IMR-90 (cell line): Measurements from ENCODE around the gene ABHD6. TPM values are rescaled to one million over a fixed set of nuclear protein-coding genes. Genes with fewer than 3 reads are reported as not detected.
A peak's percentile ranks its signal among the peaks of the same experiment; 100 is the strongest.

Experiments
- ATAC-seq: fragments of 200-7000 bp; cut with Tn5 transposase; 2 replicates; pipeline ENCODE4 v1.9.1; 2020; ENCODE audit warnings: low read depth, mild to moderate bottlenecking, moderate library complexity
- BruUV-seq: library from RNA; stranded (reverse); fragments of 400-500 nt; replicated peaks from 2 replicates; lab custom pipeline; 2021; lab: Mats Ljungman, UMichigan
- CTCF ChIA-PET: fragments of 300-600 bp; formaldehyde crosslinking; extraction: SDS; loops from one replicate; lab custom pipeline; 2021; ENCODE audit warnings: antibody characterized with exemption; lab: Yijun Ruan, JAX
- POLR2A ChIA-PET: fragments of 300-600 bp; sonication (Branson Sonifier 250); formaldehyde crosslinking; loops from one replicate; lab custom pipeline; 2022; ENCODE audit warnings: antibody characterized with exemption; ENCODE audit not compliant: unreplicated experiment; lab: Charles Lee
- DNase-seq: peaks from one replicate; pipeline ENCODE4 v3.0.0; 2013
- H2AFZ ChIP-seq: replicated peaks from 2 replicates; pipeline ENCODE3; 2013; ENCODE audit warnings: low read length, mild to moderate bottlenecking; ENCODE audit not compliant: poor library complexity
- H2AK5ac ChIP-seq: 2 replicates; pipeline ENCODE4 v1.6.1; 2013; ENCODE audit warnings: low read depth, low read length, inconsistent platforms
- H2AK9ac ChIP-seq: replicated peaks from 2 replicates; pipeline ENCODE3; 2013; ENCODE audit warnings: mild to moderate bottlenecking, low read depth, low read length, moderate library complexity; ENCODE audit not compliant: poor library complexity
- H2BK120ac ChIP-seq: 2 replicates; pipeline ENCODE4 v1.6.1; 2013; ENCODE audit warnings: low read depth, low read length, inconsistent platforms
- H2BK15ac ChIP-seq: 3 replicates; pipeline ENCODE4 v1.6.1; 2013; ENCODE audit warnings: low read depth, low read length, inconsistent platforms
- H2BK20ac ChIP-seq: 2 replicates; pipeline ENCODE4 v1.6.1; 2013; ENCODE audit warnings: low read depth, mild to moderate bottlenecking, inconsistent platforms, low read length, moderate library complexity
- H2BK5ac ChIP-seq: 2 replicates; pipeline ENCODE4 v1.6.1; 2013; ENCODE audit warnings: mild to moderate bottlenecking, low read depth, low read length, inconsistent platforms; ENCODE audit not compliant: poor library complexity, severe bottlenecking
- H3K14ac ChIP-seq: replicated peaks from 2 replicates; pipeline ENCODE4 v1.6.1; 2013; ENCODE audit warnings: low read depth, low read length, inconsistent platforms
- H3K18ac ChIP-seq: 2 replicates; pipeline ENCODE4 v1.6.1; 2013; ENCODE audit warnings: low read depth, low read length, control low read depth
- H3K23ac ChIP-seq: 2 replicates; pipeline ENCODE4 v1.6.1; 2013; ENCODE audit warnings: low read depth, low read length, inconsistent platforms
- H3K27ac ChIP-seq: 2 replicates; pipeline ENCODE4 v1.5.1; 2013; ENCODE audit warnings: mild to moderate bottlenecking, control low read depth, low read length; ENCODE audit not compliant: insufficient read depth
- H3K27me3 ChIP-seq: 2 replicates; pipeline ENCODE4 v1.6.1; 2013; ENCODE audit warnings: low read length; ENCODE audit not compliant: control insufficient read depth, insufficient read depth
- H3K36me3 ChIP-seq: 2 replicates; pipeline ENCODE4 v1.6.1; 2013; ENCODE audit warnings: low read length, mixed read lengths; ENCODE audit not compliant: control insufficient read depth, insufficient read depth
- H3K4ac ChIP-seq: 2 replicates; pipeline ENCODE4 v1.6.1; 2013; ENCODE audit warnings: low read depth, low read length, inconsistent platforms
- H3K4me1 ChIP-seq: 2 replicates; pipeline ENCODE4 v1.6.1; 2013; ENCODE audit warnings: low read length, mixed read lengths; ENCODE audit not compliant: control insufficient read depth, insufficient read depth
- H3K4me2 ChIP-seq: 2 replicates; pipeline ENCODE4 v1.6.1; 2013; ENCODE audit warnings: low read depth, mild to moderate bottlenecking, control low read depth, low read length, moderate library complexity
- H3K4me3 ChIP-seq: 2 replicates; pipeline ENCODE4 v1.5.1; 2013; ENCODE audit warnings: low read depth, mild to moderate bottlenecking, control low read depth, low read length, moderate library complexity; ENCODE audit not compliant: insufficient read depth
- H3K56ac ChIP-seq: 2 replicates; pipeline ENCODE4 v1.6.1; 2013; ENCODE audit warnings: low read length, inconsistent platforms; ENCODE audit not compliant: insufficient read depth; ENCODE audit errors: extremely low read depth
- H3K79me1 ChIP-seq, 2 experiments: 2 replicates each; pipeline ENCODE4 v1.6.1; 2013; ENCODE audit warnings: low read length in 2 of 2, inconsistent platforms in 1 of 2, low read depth in 1 of 2
- H3K9ac ChIP-seq: 2 replicates; pipeline ENCODE4 v1.6.1; 2013; ENCODE audit warnings: low read depth, low read length, control low read depth
- H3K9me1 ChIP-seq: 2 replicates; pipeline ENCODE4 v1.6.1; 2013; ENCODE audit warnings: low read length, inconsistent platforms; ENCODE audit not compliant: insufficient read depth
- H3K9me3 ChIP-seq: 2 replicates; pipeline ENCODE4 v1.6.1; 2013; ENCODE audit warnings: low read length; ENCODE audit not compliant: control insufficient read depth, insufficient read depth
- H4K20me1 ChIP-seq: 2 replicates; pipeline ENCODE4 v1.6.1; 2013; ENCODE audit warnings: low read length, inconsistent platforms; ENCODE audit not compliant: insufficient read depth
- H4K5ac ChIP-seq: 2 replicates; pipeline ENCODE4 v1.6.1; 2013; ENCODE audit warnings: mild to moderate bottlenecking, low read depth, low read length, control low read depth
- H4K8ac ChIP-seq, 2 experiments: 2 replicates each; pipeline ENCODE4 v1.6.1; 2013; ENCODE audit warnings: low read depth in 2 of 2, low read length in 2 of 2, control low read depth in 1 of 2, inconsistent platforms in 1 of 2
- H4K91ac ChIP-seq: 2 replicates; pipeline ENCODE4 v1.6.1; 2013; ENCODE audit warnings: low read depth, low read length, inconsistent platforms; ENCODE audit not compliant: insufficient read depth
- BHLHE40 ChIP-seq: fragments of 150-350 bp; IDR thresholded peaks from 2 replicates; pipeline ENCODE4 v1.6.1; 2016; ENCODE audit warnings: mild to moderate bottlenecking, low read depth, low read length
- CEBPB ChIP-seq: IDR thresholded peaks from 2 replicates; pipeline ENCODE4 v1.6.1; 2012; ENCODE audit warnings: low read depth, low read length, improper control_type of control experiment
- CTCF ChIP-seq: conservative IDR thresholded peaks from 2 replicates; pipeline ENCODE4 v1.5.1; 2012; ENCODE audit warnings: mild to moderate bottlenecking, low read depth, low read length, improper control_type of control experiment
- ELK1 ChIP-seq: fragments of 150-350 bp; IDR thresholded peaks from 2 replicates; pipeline ENCODE4 v1.6.1; 2016; ENCODE audit warnings: low read depth, mild to moderate bottlenecking, low read length, moderate library complexity, borderline replicate concordance
- MAFK ChIP-seq: IDR thresholded peaks from 2 replicates; pipeline ENCODE4 v1.6.1; 2012; ENCODE audit warnings: low read depth, low read length, improper control_type of control experiment
- MAZ ChIP-seq: IDR thresholded peaks from 2 replicates; pipeline ENCODE4 v1.6.1; 2012; ENCODE audit warnings: low read depth, mild to moderate bottlenecking, low read length, improper control_type of control experiment, moderate library complexity, borderline replicate concordance
- MXI1 ChIP-seq: IDR thresholded peaks from 2 replicates; pipeline ENCODE4 v1.6.1; 2012; ENCODE audit warnings: low read depth, mild to moderate bottlenecking, low read length, moderate library complexity, borderline replicate concordance
- POLR2A ChIP-seq: IDR thresholded peaks from 2 replicates; pipeline ENCODE4 v1.6.1; 2012; ENCODE audit warnings: mild to moderate bottlenecking, low read depth, low read length
- RAD21 ChIP-seq: IDR thresholded peaks from 2 replicates; pipeline ENCODE4 v1.6.1; 2012; ENCODE audit warnings: low read length, improper control_type of control experiment
- RFX5 ChIP-seq: IDR thresholded peaks from 2 replicates; pipeline ENCODE4 v1.8.0; 2012; ENCODE audit warnings: low read depth, mild to moderate bottlenecking, low read length, moderate library complexity
- SMC3 ChIP-seq: fragments of 150-350 bp; IDR thresholded peaks from 2 replicates; pipeline ENCODE4 v1.6.1; 2016; ENCODE audit warnings: low read depth, mild to moderate bottlenecking, antibody characterized with exemption, low read length, moderate library complexity
- USF2 ChIP-seq: fragments of 150-350 bp; IDR thresholded peaks from 2 replicates; pipeline ENCODE4 v1.6.1; 2017; ENCODE audit warnings: mild to moderate bottlenecking, antibody characterized with exemption, low read length, low read depth
- WGBS, 2 experiments: methylation state at CpG; one replicate each; pipeline versions ENCODE4 v1.1.5 to v1.1.7; 2013; ENCODE audit warnings: missing lambda C conversion rate in 2 of 2; ENCODE audit not compliant: insufficient read length in 1 of 2; ENCODE audit errors: extremely low coverage in 2 of 2; 5-methylcytosine and 5-hydroxymethylcytosine counted together
- dilution Hi-C: fragments of 300-500 bp; cut with HindIII; formaldehyde crosslinking; loops from one replicate; pipeline ENCODE4 v1.14.3; 2018; ENCODE audit warnings: low sequenced_read_pairs; ENCODE audit not compliant: unreplicated experiment
- in situ Hi-C: fragments of 300-500 bp; cut with MboI; formaldehyde crosslinking; loops from 3 replicates; pipeline ENCODE4 v1.14.3; 2019; ENCODE audit warnings: low sequenced_read_pairs, inconsistent platforms, mixed read lengths
- intact Hi-C: fragments of 100-400 bp; cut with micrococcal nuclease; formaldehyde crosslinking; loops from 2 replicates; pipeline ENCODE4 v1.10.0; 2022
- polyA plus RNA-seq, 3 experiments: library from polyadenylated mRNA; depleted of rRNA; stranded (reverse); fragments of >200 nt; gene quantifications; 2 replicates each; pipeline ENCODE4 v1.2.3, GENCODE V29; 2012; ENCODE audit warnings: low replicate concordance in 1 of 3
- total RNA-seq: library from RNA; depleted of rRNA; stranded (reverse); fragments of >200 nt; gene quantifications from 2 replicates; pipeline ENCODE4 v1.2.3, GENCODE V29; 2012

ABHD6 gene
- total and polyA plus RNA-seq, 2 of the 4 experiments (the other 2 are of a cell fraction) = 5.0 to 5.6 TPM

- dilution Hi-C loops = no loop called here
Measured at GRCh38 chr3:58269356-58269755, 31.8 kb downstream of the ABHD6 start.

More at GRCh38 chr3:58269356-58269755, 31.8 kb downstream of the ABHD6 start:
- no peaks in the 10 kb centered on the region for H4K20me1 ChIP-seq
- intact Hi-C loops (no loop called here), in situ Hi-C loops (no loop called here)
- ATAC-seq (no peak), DNase-seq (no peak)
- no peak overlapping the region for H3K27ac ChIP-seq
- H3K4me1 ChIP-seq = peaks cover 5% of the 10 kb centered on the region
- H3K23ac ChIP-seq = no peak overlapping the region
- ChIA-PET POLR2A (no interaction called here), CTCF (no interaction called here)
- H3K56ac ChIP-seq = no peak overlapping the region
- no peak overlapping the region for H2BK5ac ChIP-seq
- no peak overlapping the region for H3K9ac ChIP-seq
- no peak overlapping the region for H2BK15ac ChIP-seq
- H3K9me1 ChIP-seq = peaks cover 11% of the 10 kb centered on the region
- no peak overlapping the region for H4K5ac ChIP-seq
- no TSS peak for BruUV-seq
- H2AFZ ChIP-seq = no peak overlapping the region
- no peak overlapping the region for H3K4me2 ChIP-seq
- no peak overlapping the region for H3K4ac ChIP-seq
- H3K27me3 ChIP-seq = no peaks in the 10 kb centered on the region
- H3K79me1 ChIP-seq = no peaks in the 10 kb centered on the region
- H2BK20ac ChIP-seq = no peak overlapping the region
- H2AK9ac ChIP-seq = no peak overlapping the region
- peak overlapping the region; percentile 17; the same call in 1 of the 2 replicates for H2AK5ac ChIP-seq
- no peaks in the 10 kb centered on the region for H3K9me3 ChIP-seq
- WGBS, 2 experiments = 100% methylated on average over 1 of the region's 2 CpGs; no CpG with 5 or more reads in 1 of the 2 experiments
- TF ChIP-seq RFX5 (no peak), USF2 (no peak), MAFK (no peak), POLR2A (no peak), MXI1 (no peak), MAZ (no peak), BHLHE40 (no peak), ELK1 (no peak), CEBPB (no peak), CTCF (no peak), RAD21 (no peak), SMC3 (no peak)
- no peak overlapping the region for H2BK120ac ChIP-seq
- peaks cover 3% of the 10 kb centered on the region; the same call in 1 of the 2 replicates for H3K36me3 ChIP-seq
- no peak overlapping the region for H3K18ac ChIP-seq
- H4K91ac ChIP-seq = no peak overlapping the region
- no peak overlapping the region for H3K14ac ChIP-seq
- H4K8ac ChIP-seq = no peak overlapping the region
- H3K4me3 ChIP-seq = no peak overlapping the region
